ENCODE results near the gene SKI. TPM values are rescaled to one million over a fixed set of nuclear protein-coding genes. Genes with fewer than 3 reads are reported as not detected.

SKI gene
- total RNA-seq, 1 donor from 2014 or later = 55.7 TPM

DNA sequence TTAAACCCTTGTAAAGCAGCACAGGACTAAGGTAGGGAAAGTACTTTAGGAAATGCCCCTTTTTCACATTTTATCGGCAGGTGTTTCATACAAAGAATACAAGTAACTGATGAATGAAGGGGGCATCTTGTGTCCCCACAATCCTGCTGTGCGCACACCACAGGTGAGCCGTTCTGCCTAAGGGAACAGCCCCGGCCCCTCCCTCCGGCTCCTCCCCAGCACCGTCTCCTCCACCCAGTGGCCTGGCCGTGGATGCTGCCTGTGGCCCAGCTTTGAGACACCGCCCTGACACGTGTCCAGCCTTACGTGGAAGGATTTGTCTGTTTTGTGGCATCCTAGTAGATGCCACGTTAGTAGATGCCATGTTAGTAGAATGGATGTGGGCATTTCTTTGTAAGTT lies 46.4 kb upstream of the SKI start:
- H3K36me3 Mint-ChIP-seq = peaks cover 6% of the 10 kb centered on the region
- peaks cover 5% of the 10 kb centered on the region for H3K4me1 Mint-ChIP-seq (ENCODE audit: unreplicated experiment)
- H3K27ac Mint-ChIP-seq = no peak overlapping the region
- no peak overlapping the region for H3K4me3 Mint-ChIP-seq
- H3K9me3 Mint-ChIP-seq = no peaks in the 10 kb centered on the region
- H3K27me3 Mint-ChIP-seq = no peaks in the 10 kb centered on the region
- DNase-seq (ENCODE audit: extremely low spot score, unreplicated experiment) = no peak
- TF ChIP-seq, protein P1, sequence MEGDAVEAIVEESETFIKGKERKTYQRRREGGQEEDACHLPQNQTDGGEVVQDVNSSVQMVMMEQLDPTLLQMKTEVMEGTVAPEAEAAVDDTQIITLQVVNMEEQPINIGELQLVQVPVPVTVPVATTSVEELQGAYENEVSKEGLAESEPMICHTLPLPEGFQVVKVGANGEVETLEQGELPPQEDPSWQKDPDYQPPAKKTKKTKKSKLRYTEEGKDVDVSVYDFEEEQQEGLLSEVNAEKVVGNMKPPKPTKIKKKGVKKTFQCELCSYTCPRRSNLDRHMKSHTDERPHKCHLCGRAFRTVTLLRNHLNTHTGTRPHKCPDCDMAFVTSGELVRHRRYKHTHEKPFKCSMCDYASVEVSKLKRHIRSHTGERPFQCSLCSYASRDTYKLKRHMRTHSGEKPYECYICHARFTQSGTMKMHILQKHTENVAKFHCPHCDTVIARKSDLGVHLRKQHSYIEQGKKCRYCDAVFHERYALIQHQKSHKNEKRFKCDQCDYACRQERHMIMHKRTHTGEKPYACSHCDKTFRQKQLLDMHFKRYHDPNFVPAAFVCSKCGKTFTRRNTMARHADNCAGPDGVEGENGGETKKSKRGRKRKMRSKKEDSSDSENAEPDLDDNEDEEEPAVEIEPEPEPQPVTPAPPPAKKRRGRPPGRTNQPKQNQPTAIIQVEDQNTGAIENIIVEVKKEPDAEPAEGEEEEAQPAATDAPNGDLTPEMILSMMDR (conservative IDR thresholded peaks at IDR 0.05) = no peak

DNA sequence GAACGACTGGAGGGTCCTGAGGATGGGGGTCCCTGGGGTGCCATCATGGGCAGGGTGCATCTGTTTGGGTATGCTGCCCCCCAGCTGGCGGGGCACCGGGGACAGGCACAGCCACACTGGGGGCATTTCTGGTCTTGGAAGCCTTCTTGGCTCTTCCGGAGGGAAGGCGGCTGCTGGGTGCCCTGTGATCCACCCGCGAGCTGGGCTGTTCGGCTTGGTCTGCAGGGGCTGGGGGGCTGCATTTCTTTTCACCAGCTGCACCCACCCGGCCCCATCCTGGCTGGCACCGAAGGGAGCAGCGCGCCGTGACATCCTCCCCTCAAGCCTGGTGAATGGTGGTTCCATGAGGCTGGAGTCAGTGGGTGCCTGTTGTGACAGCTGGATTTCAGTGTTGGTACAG lies 45.7 kb upstream of the SKI start:
- no peaks in the 10 kb centered on the region for H3K27me3 Mint-ChIP-seq
- TF ChIP-seq, protein P1 (conservative IDR thresholded peaks at IDR 0.05) = no peak
- peaks cover 5% of the 10 kb centered on the region for H3K4me1 Mint-ChIP-seq (ENCODE audit: unreplicated experiment)
- no peaks in the 10 kb centered on the region for H3K9me3 Mint-ChIP-seq
- H3K4me3 Mint-ChIP-seq = no peak overlapping the region
- H3K36me3 Mint-ChIP-seq = peaks cover 6% of the 10 kb centered on the region
- no peak for DNase-seq (ENCODE audit: extremely low spot score, unreplicated experiment)
- H3K27ac Mint-ChIP-seq = no peak overlapping the region

DNA sequence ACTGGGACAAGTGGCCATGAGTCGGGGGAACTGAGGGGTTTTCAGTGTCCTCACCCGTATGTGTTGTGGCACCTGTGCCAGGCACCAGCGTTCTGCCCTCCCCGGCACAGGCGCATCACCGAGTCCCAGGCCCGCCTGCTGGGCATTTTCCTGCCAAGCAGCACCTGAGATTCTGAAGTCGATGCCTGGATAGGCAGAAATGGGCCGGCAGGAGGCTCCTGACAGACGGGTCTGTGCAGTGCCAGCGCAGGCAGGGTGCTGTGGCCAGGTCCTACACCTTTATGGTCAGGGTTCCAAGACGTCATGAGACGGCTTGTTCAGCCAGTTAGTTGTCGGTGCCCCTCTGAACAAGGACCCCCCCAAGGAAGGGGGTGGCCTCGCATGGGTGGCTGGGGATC lies 44.2 kb upstream of the SKI start:
- peaks cover 6% of the 10 kb centered on the region for H3K36me3 Mint-ChIP-seq
- H3K4me3 Mint-ChIP-seq = no peak overlapping the region
- no peaks in the 10 kb centered on the region for H3K9me3 Mint-ChIP-seq
- TF ChIP-seq, protein P1 (conservative IDR thresholded peaks at IDR 0.05) = no peak
- no peak for DNase-seq (ENCODE audit: extremely low spot score, unreplicated experiment)
- no peak overlapping the region for H3K27ac Mint-ChIP-seq
- H3K27me3 Mint-ChIP-seq = no peaks in the 10 kb centered on the region
- H3K4me1 Mint-ChIP-seq (ENCODE audit: unreplicated experiment) = peaks cover 5% of the 10 kb centered on the region

DNA sequence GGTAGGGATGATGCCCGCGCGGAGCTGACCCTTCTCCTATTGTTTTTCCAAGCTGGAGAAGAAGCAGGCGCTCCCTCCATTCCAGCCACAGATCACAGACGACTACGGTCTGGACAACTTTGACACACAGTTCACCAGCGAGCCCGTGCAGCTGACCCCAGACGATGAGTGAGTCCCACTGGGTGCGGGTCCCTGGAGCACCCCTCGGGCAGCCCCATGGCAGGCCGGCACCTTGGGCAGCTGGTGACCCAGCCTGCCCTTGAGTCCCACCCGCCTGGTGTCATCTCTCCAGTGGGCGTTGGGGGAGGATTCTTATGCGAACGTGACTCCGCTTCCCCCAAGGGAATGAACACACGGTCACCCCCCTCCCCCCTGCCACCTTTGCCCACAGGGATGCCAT lies 43.6 kb upstream of the SKI start:
- no peaks in the 10 kb centered on the region for H3K9me3 Mint-ChIP-seq
- TF ChIP-seq, protein P1 (conservative IDR thresholded peaks at IDR 0.05) = no peak
- H3K27me3 Mint-ChIP-seq = no peaks in the 10 kb centered on the region
- H3K36me3 Mint-ChIP-seq = peaks cover 6% of the 10 kb centered on the region
- no peak overlapping the region for H3K27ac Mint-ChIP-seq
- H3K4me3 Mint-ChIP-seq = no peak overlapping the region
- no peak for DNase-seq (ENCODE audit: extremely low spot score, unreplicated experiment)
- H3K4me1 Mint-ChIP-seq (ENCODE audit: unreplicated experiment) = peaks cover 2% of the 10 kb centered on the region

DNA sequence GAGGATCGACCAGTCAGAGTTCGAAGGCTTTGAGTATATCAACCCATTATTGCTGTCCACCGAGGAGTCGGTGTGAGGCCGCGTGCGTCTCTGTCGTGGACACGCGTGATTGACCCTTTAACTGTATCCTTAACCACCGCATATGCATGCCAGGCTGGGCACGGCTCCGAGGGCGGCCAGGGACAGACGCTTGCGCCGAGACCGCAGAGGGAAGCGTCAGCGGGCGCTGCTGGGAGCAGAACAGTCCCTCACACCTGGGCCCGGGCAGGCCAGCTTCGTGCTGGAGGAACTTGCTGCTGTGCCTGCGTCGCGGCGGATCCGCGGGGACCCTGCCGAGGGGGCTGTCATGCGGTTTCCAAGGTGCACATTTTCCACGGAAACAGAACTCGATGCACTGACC lies 43.2 kb upstream of the SKI start:
- H3K4me3 Mint-ChIP-seq = no peak overlapping the region
- no peaks in the 10 kb centered on the region for H3K9me3 Mint-ChIP-seq
- TF ChIP-seq, protein P1 (conservative IDR thresholded peaks at IDR 0.05) = no peak
- peaks cover 6% of the 10 kb centered on the region for H3K36me3 Mint-ChIP-seq
- no peak for DNase-seq (ENCODE audit: extremely low spot score, unreplicated experiment)
- no peaks in the 10 kb centered on the region for H3K4me1 Mint-ChIP-seq (ENCODE audit: unreplicated experiment)
- no peak overlapping the region for H3K27ac Mint-ChIP-seq
- no peaks in the 10 kb centered on the region for H3K27me3 Mint-ChIP-seq
